CD1c-positive myeloid dendritic cell (primary cell): ENCODE data around the gene DRAM2.
"Not testable (repeated sequence)": the region's sequence is repeated elsewhere in the genome, so short reads cannot be mapped to it uniquely, and the experiment has no call there.

ENCODE experiments used
- DNase-seq: peaks from one replicate; pipeline ENCODE4 v3.0.0-alpha.2; 2016; ENCODE audit errors: extremely low spot score

The DRAM2 gene

DNA sequence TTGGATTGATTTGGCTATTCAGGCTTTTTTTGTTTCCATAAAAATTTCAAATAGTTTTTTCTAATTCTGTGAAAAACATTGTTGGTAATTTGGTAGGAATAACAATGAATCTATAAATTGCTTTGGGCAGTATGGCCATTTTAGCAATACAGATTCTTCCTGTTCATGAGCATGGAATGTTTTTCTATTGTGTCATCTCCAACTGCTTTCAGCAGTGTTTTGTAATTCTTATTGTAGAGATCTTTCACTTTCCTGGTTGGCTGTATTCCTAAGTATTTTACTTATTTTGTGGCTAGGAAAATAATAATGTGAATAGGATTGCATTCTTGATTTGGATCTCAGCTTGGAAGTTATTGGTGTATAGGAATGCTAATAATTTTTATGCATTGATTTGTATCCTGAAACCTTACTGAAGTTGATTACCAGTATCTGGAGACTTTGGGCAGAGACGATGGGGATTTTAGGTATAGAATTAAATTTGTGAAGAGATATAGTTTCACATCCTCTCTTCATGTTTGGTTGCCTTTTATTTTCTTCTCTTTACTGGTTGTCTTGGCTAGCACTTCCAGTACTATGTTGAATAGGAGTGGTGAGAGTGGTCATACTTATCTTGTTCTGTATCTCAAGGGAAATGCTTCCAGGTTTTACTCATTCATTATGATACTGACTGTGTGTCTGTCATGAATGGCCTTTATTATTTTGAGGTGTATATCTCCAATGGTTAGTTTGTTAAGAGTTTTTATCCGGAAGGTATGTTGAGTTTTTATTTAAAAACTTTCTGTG, 57.3 kb downstream of the DRAM2 start:
- no peak for DNase-seq

DNA sequence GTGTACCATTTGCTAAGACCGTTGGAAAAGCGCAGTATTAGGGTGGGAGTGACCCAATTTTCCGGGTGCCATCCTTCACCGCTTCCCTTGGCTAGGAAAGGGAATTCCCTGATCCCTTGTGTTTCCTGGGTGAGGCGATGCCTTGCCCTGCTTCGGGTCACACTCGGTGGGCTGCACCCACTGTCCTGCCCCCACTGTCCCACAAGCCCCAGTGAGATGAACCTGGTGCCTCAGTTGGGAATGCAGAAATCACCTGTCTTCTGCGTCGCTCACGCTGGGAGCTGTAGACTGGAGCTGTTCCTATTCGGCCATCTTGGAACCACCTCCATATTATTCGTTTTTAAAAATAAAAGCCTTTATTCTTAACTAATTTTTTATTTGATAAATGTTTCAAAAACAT, 60.6 kb downstream of the DRAM2 start:
- not testable (repeated sequence) for DNase-seq

DNA sequence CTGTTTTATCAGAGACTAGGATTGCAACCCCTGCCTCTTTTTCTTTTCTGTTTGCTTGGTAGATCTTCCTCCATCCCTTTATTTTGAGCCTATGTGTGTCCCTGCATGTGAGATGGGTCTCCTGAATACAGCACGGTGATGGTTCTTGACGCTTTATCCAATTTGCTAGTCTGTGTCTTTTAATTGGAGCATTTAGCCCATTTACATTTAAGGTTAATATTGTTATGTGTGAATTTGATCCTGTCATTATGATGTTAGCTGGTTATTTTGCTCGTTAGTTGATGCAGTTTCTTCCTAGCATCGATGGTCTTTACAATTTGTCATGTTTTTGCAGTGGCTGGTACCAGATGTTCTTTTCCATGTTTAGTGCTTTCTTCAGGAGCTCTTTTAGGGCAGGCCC, 62.6 kb downstream of the DRAM2 start:
- DNase-seq: not testable (repeated sequence)
